NCI-H1930 (cell line): ENCODE data around the gene ALOX15.
"Not testable (repeated sequence)": the region's sequence is repeated elsewhere in the genome, so short reads cannot be mapped to it uniquely, and the experiment has no call there.

Source experiments
- DNase-seq, 2 experiments: peaks; one replicate each; lab custom pipeline; 2025; lab: John Stamatoyannopoulos, UW

Gene ALOX15

GRCh38 chr17:4655933-4656332 lies 14.5 kb upstream of the ALOX15 start:
- not testable (repeated sequence) for DNase-seq

- DNase-seq = no peak
These were observed 11.5 kb upstream of the ALOX15 start for GRCh38 chr17:4652997-4653396.

- DNase-seq = peak in 1 of 2 experiments; percentile 42
These were observed 7.3 kb upstream of the ALOX15 start for GRCh38 chr17:4648741-4649140.

- DNase-seq = no peak
These were observed 4.2 kb upstream of the ALOX15 start for GRCh38 chr17:4645642-4646041.

- no peak for DNase-seq
These were observed 2.2 kb upstream of the ALOX15 start for GRCh38 chr17:4643676-4644075.

- no peak for DNase-seq
These were observed 808 bp upstream of the ALOX15 start for GRCh38 chr17:4642286-4642685.

GRCh38 chr17:4640569-4641188 lies 799 bp downstream of the ALOX15 start:
- not testable (repeated sequence) for DNase-seq

- DNase-seq = peak; percentile 10 to 20
These were observed 2.0 kb downstream of the ALOX15 start for GRCh38 chr17:4639301-4640059.

GRCh38 chr17:4638766-4639165 lies 2.7 kb downstream of the ALOX15 start:
- not testable (repeated sequence) for DNase-seq

- DNase-seq = no peak
These were observed 4.9 kb downstream of the ALOX15 start for GRCh38 chr17:4636474-4637100.

- DNase-seq = no peak
These were observed 5.6 kb downstream of the ALOX15 start for GRCh38 chr17:4635823-4636375.

GRCh38 chr17:4634976-4635375 lies 6.5 kb downstream of the ALOX15 start:
- no peak for DNase-seq

GRCh38 chr17:4633643-4634042 lies 7.8 kb downstream of the ALOX15 start:
- DNase-seq = no peak

GRCh38 chr17:4632581-4632920 lies 8.9 kb downstream of the ALOX15 start:
- no peak for DNase-seq

- DNase-seq = no peak
These were observed 9.5 kb downstream of the ALOX15 start for GRCh38 chr17:4631836-4632580.

GRCh38 chr17:4631431-4631830 lies 10.0 kb downstream of the ALOX15 start:
- DNase-seq = no peak

- DNase-seq = no peak
These were observed 14.7 kb downstream of the ALOX15 start for GRCh38 chr17:4626734-4627256.

- DNase-seq = no peak
These were observed 16.3 kb downstream of the ALOX15 start for GRCh38 chr17:4625181-4625617.

- not testable (repeated sequence) for DNase-seq
These were observed 17.0 kb downstream of the ALOX15 start for GRCh38 chr17:4624451-4624911.

GRCh38 chr17:4623249-4623648 lies 18.2 kb downstream of the ALOX15 start:
- DNase-seq = no peak

- DNase-seq = no peak
These were observed 19.1 kb downstream of the ALOX15 start for GRCh38 chr17:4622375-4622774.
